Liver (tissue), 9 donors: ENCODE measurements around the gene ZNF366. TPM values are rescaled to one million over a fixed set of nuclear protein-coding genes. Genes with fewer than 3 reads are reported as not detected.

ENCODE experiments used
- DNase-seq: peaks from one replicate; pipeline ENCODE4 v3.0.0-alpha.2; 2017; ENCODE audit warnings: low spot score
- H3K27ac ChIP-seq, 2 donors: one replicate each; pipeline ENCODE4 v1.7.0; 2013; ENCODE audit warnings: inconsistent platforms in 2 of 2, low read length in 2 of 2, control low read depth in 1 of 2, low read depth in 1 of 2, mild to moderate bottlenecking in 1 of 2
- H3K27me3 ChIP-seq, 4 donors: one replicate each; pipeline versions ENCODE4 v1.6.1 to v1.7.0; 2013; ENCODE audit warnings: low read length in 3 of 4, inconsistent platforms in 1 of 4, mild to moderate bottlenecking in 1 of 4, moderate library complexity in 1 of 4; ENCODE audit not compliant: control insufficient read depth in 4 of 4, insufficient read depth in 4 of 4
- H3K36me3 ChIP-seq, 4 donors: one replicate each; pipeline versions ENCODE4 v1.6.1 to v1.7.0; 2013; ENCODE audit warnings: low read length in 3 of 4, mild to moderate bottlenecking in 3 of 4, low read depth in 1 of 4, moderate library complexity in 1 of 4; ENCODE audit not compliant: control insufficient read depth in 4 of 4, insufficient read depth in 3 of 4
- H3K4me1 ChIP-seq, 4 donors: one replicate each; pipeline versions ENCODE4 v1.6.1 to v1.7.0; 2013; ENCODE audit warnings: low read length in 3 of 4, mild to moderate bottlenecking in 3 of 4, moderate library complexity in 1 of 4; ENCODE audit not compliant: control insufficient read depth in 4 of 4, insufficient read depth in 4 of 4
- H3K4me3 ChIP-seq, 3 donors: one replicate each; pipeline versions ENCODE4 v1.6.1 to v1.7.0; 2013; ENCODE audit warnings: low read length in 3 of 3, control low read depth in 1 of 3, low read depth in 1 of 3, mild to moderate bottlenecking in 1 of 3
- H3K9ac ChIP-seq, 2 donors: one replicate each; pipeline ENCODE4 v1.7.0; 2013; ENCODE audit warnings: low read length in 2 of 2, mild to moderate bottlenecking in 2 of 2, moderate library complexity in 2 of 2, control low read depth in 1 of 2, low read depth in 1 of 2
- H3K9me3 ChIP-seq, 4 donors: one replicate each; pipeline versions ENCODE4 v1.6.1 to v1.7.0; 2013; ENCODE audit warnings: low read length in 3 of 4; ENCODE audit not compliant: control insufficient read depth in 4 of 4
- EGR1 ChIP-seq, 2 donors: IDR thresholded peaks; 2 replicates each; pipeline ENCODE4 v1.6.1; 2016 to 2018; ENCODE audit warnings: antibody characterized with exemption in 2 of 2, low read depth in 2 of 2
- FOXA1 ChIP-seq: IDR thresholded peaks from 2 replicates; pipeline ENCODE4 v1.6.1; 2016; ENCODE audit warnings: antibody characterized with exemption
- FOXA2 ChIP-seq: IDR thresholded peaks from 2 replicates; pipeline ENCODE4 v1.6.1; 2016; ENCODE audit warnings: antibody characterized with exemption
- GABPA ChIP-seq, 2 donors: IDR thresholded peaks in 1 of 2; conservative IDR thresholded peaks in 1 of 2; 2 replicates each; pipeline ENCODE4 v1.6.1; 2016; ENCODE audit warnings: antibody characterized with exemption in 2 of 2, mild to moderate bottlenecking in 1 of 2, moderate library complexity in 1 of 2
- HNF4A ChIP-seq, 2 donors: conservative IDR thresholded peaks; 2 replicates each; pipeline ENCODE4 v1.6.1; 2016; ENCODE audit warnings: antibody characterized with exemption in 2 of 2, mild to moderate bottlenecking in 2 of 2
- HNF4G ChIP-seq: IDR thresholded peaks from 2 replicates; pipeline ENCODE4 v1.6.1; 2016; ENCODE audit warnings: antibody characterized with exemption
- NR2F2 ChIP-seq: IDR thresholded peaks from 2 replicates; pipeline ENCODE4 v1.6.1; 2016; ENCODE audit warnings: antibody characterized with exemption
- RAD21 ChIP-seq, 2 donors: IDR thresholded peaks; 2 replicates each; pipeline ENCODE4 v1.6.1; 2016; ENCODE audit warnings: antibody characterized with exemption in 2 of 2, mild to moderate bottlenecking in 2 of 2
- RXRA ChIP-seq, 2 donors: IDR thresholded peaks; 2 replicates each; pipeline ENCODE4 v1.6.1; 2017 to 2018; ENCODE audit warnings: antibody characterized with exemption in 2 of 2, mild to moderate bottlenecking in 1 of 2
- SP1 ChIP-seq: IDR thresholded peaks from 2 replicates; pipeline ENCODE4 v1.6.1; 2018; ENCODE audit warnings: antibody characterized with exemption, mild to moderate bottlenecking
- TAF1 ChIP-seq: conservative IDR thresholded peaks from 2 replicates; pipeline ENCODE4 v1.6.1; 2016; ENCODE audit warnings: antibody characterized with exemption, mild to moderate bottlenecking
- YY1 ChIP-seq: IDR thresholded peaks from 2 replicates; pipeline ENCODE4 v1.6.1; 2016; ENCODE audit warnings: antibody characterized with exemption, mild to moderate bottlenecking
- WGBS: extraction: QIAGEN DNeasy Blood & Tissue Kit; methylation state at CpG from one replicate; pipeline ENCODE4 v1.1.7; 2013; 5-methylcytosine and 5-hydroxymethylcytosine counted together
- polyA plus RNA-seq, 2 donors: library from polyadenylated mRNA; stranded (reverse) in 1 of 2; unstranded in 1 of 2; fragments of 200-250 nt in 1 of 2; fragments of >200 nt in 1 of 2; fragmentation: Nextera tagmentation in 1 of 2; extraction: Ambion mirVana in 1 of 2; gene quantifications; one replicate each; pipeline versions ENCODE4 v1.2.1 to v1.2.3, GENCODE V29; 2013 to 2015
- total RNA-seq, 2 donors: library from RNA; depleted of rRNA; stranded (reverse); fragments of >200 nt; gene quantifications; one replicate each; pipeline ENCODE4 v1.2.3, GENCODE V29; 2014
- TF ChIP-seq, protein P1 (sequence below): IDR thresholded peaks from 2 replicates; pipeline ENCODE4 v1.6.1; 2016; ENCODE audit warnings: antibody characterized with exemption
- TF ChIP-seq, protein P2 (sequence below): IDR thresholded peaks from 2 replicates; pipeline ENCODE4 v1.6.1; 2016; ENCODE audit warnings: antibody characterized with exemption
- TF ChIP-seq, protein P3 (sequence below): IDR thresholded peaks from 2 replicates; pipeline ENCODE4 v1.6.1; 2016; ENCODE audit warnings: antibody characterized with exemption, mild to moderate bottlenecking
- TF ChIP-seq, protein P4 (sequence below): fragments of 150-350 bp; IDR thresholded peaks from 2 replicates; pipeline ENCODE4 v1.5.1; 2017; ENCODE audit warnings: improper control_type of control experiment, low read depth, low read length; ENCODE audit not compliant: missing input control
- donor health status: healthy.
- donor health status: healthy.
- donor health status: healthy.
- donor health status: healthy.
- donor health status: healthy.

The ZNF366 gene
- total and polyA plus RNA-seq, 4 donors = 0.71 to 1.0 (median 0.75) TPM

DNA sequence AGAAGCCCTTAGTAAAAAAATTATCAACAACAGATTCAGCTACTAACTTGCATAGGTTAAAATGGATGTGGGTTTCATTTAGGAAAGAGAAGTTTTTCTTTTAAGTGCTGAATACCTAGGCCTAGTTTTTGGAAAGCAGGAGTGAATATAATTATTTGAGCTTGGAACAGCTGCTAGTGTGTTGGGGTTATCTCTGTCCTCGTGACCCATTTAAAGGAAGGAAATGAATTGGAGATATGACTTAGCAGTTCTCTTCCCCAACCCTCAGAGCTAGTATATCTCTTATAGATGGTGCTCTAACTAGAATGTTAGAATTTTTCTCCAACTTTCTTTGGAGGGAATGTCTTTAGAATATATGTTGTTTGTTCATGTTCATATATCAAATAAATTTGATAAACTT is 38.6 kb downstream of the ZNF366 start:
- WGBS = 48% methylated on average over 1 of the region's 1 CpG

DNA sequence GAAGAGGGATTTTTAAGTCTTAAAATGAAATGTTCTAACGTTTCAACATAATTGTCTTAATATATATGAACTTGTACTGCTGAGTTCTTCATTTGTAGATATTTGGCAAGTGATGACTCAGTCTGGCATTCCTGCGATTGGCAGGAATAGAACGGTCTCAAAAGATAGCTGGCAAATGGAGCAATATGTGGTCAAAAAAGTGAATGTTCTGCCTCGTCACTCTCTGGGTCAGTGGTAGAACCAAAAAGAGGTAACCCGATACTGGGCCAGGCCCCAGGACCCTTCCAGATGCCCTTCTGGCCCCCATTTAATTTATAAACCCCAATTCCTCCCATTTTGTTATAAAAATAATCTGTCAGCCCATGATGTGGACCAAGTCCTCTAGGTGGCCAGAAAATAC is 39.2 kb downstream of the ZNF366 start:
- H3K27ac ChIP-seq = no peak overlapping the region
- no peaks in the 10 kb centered on the region for H3K9me3 ChIP-seq
- DNase-seq = no peak
- no peak overlapping the region for H3K4me3 ChIP-seq
- no peaks in the 10 kb centered on the region for H3K27me3 ChIP-seq
- no peaks in the 10 kb centered on the region for H3K4me1 ChIP-seq
- H3K36me3 ChIP-seq = no peaks in the 10 kb centered on the region
- TF ChIP-seq, protein P1, sequence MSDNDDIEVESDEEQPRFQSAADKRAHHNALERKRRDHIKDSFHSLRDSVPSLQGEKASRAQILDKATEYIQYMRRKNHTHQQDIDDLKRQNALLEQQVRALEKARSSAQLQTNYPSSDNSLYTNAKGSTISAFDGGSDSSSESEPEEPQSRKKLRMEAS = no peak
- TF ChIP-seq FOXA2 (no peak), EGR1 (IDR thresholded peaks at IDR 0.05; ENCODE audit: low read depth in 2 of 2) (no peak), HNF4G (no peak), FOXA1 (no peak), HNF4A (conservative IDR thresholded peaks at IDR 0.05) (no peak), YY1 (no peak), RAD21 (IDR thresholded peaks at IDR 0.05) (no peak), TAF1 (no peak), GABPA (IDR thresholded peaks at IDR 0.05 in 1 of 2, conservative IDR thresholded peaks at IDR 0.05 in 1 of 2) (no peak)
- TF ChIP-seq, protein P2, sequence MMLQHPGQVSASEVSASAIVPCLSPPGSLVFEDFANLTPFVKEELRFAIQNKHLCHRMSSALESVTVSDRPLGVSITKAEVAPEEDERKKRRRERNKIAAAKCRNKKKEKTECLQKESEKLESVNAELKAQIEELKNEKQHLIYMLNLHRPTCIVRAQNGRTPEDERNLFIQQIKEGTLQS = no peak
- TF ChIP-seq, protein P3, sequence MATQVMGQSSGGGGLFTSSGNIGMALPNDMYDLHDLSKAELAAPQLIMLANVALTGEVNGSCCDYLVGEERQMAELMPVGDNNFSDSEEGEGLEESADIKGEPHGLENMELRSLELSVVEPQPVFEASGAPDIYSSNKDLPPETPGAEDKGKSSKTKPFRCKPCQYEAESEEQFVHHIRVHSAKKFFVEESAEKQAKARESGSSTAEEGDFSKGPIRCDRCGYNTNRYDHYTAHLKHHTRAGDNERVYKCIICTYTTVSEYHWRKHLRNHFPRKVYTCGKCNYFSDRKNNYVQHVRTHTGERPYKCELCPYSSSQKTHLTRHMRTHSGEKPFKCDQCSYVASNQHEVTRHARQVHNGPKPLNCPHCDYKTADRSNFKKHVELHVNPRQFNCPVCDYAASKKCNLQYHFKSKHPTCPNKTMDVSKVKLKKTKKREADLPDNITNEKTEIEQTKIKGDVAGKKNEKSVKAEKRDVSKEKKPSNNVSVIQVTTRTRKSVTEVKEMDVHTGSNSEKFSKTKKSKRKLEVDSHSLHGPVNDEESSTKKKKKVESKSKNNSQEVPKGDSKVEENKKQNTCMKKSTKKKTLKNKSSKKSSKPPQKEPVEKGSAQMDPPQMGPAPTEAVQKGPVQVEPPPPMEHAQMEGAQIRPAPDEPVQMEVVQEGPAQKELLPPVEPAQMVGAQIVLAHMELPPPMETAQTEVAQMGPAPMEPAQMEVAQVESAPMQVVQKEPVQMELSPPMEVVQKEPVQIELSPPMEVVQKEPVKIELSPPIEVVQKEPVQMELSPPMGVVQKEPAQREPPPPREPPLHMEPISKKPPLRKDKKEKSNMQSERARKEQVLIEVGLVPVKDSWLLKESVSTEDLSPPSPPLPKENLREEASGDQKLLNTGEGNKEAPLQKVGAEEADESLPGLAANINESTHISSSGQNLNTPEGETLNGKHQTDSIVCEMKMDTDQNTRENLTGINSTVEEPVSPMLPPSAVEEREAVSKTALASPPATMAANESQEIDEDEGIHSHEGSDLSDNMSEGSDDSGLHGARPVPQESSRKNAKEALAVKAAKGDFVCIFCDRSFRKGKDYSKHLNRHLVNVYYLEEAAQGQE = no peak
- no peak overlapping the region for H3K9ac ChIP-seq
- 75% methylated on average over 5 of the region's 5 CpGs for WGBS

More for the DNA sequence above, 38.6 kb downstream of the ZNF366 start:
- H3K9ac ChIP-seq = no peak overlapping the region
- H3K27ac ChIP-seq = no peak overlapping the region
- no peak overlapping the region for H3K4me3 ChIP-seq
- H3K36me3 ChIP-seq = no peaks in the 10 kb centered on the region
- no peaks in the 10 kb centered on the region for H3K27me3 ChIP-seq
- TF ChIP-seq SP1 = no peak
- no peak for TF ChIP-seq RXRA (IDR thresholded peaks at IDR 0.05)
- TF ChIP-seq, protein P2 = no peak
- no peak for TF ChIP-seq EGR1 (IDR thresholded peaks at IDR 0.05; ENCODE audit: low read depth in 2 of 2)
- TF ChIP-seq NR2F2 = no peak
- TF ChIP-seq TAF1 = no peak
- TF ChIP-seq GABPA (IDR thresholded peaks at IDR 0.05 in 1 of 2, conservative IDR thresholded peaks at IDR 0.05 in 1 of 2) = no peak
- TF ChIP-seq RAD21 (IDR thresholded peaks at IDR 0.05) = no peak
- no peak for TF ChIP-seq FOXA2
- TF ChIP-seq, protein P4, sequence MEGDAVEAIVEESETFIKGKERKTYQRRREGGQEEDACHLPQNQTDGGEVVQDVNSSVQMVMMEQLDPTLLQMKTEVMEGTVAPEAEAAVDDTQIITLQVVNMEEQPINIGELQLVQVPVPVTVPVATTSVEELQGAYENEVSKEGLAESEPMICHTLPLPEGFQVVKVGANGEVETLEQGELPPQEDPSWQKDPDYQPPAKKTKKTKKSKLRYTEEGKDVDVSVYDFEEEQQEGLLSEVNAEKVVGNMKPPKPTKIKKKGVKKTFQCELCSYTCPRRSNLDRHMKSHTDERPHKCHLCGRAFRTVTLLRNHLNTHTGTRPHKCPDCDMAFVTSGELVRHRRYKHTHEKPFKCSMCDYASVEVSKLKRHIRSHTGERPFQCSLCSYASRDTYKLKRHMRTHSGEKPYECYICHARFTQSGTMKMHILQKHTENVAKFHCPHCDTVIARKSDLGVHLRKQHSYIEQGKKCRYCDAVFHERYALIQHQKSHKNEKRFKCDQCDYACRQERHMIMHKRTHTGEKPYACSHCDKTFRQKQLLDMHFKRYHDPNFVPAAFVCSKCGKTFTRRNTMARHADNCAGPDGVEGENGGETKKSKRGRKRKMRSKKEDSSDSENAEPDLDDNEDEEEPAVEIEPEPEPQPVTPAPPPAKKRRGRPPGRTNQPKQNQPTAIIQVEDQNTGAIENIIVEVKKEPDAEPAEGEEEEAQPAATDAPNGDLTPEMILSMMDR = no peak
- TF ChIP-seq, protein P3 = no peak
- TF ChIP-seq HNF4G = no peak
- no peak for TF ChIP-seq HNF4A (conservative IDR thresholded peaks at IDR 0.05)
- TF ChIP-seq, protein P1 = no peak
- no peak for TF ChIP-seq FOXA1
- no peak for TF ChIP-seq YY1
- DNase-seq = no peak
- H3K4me1 ChIP-seq = no peaks in the 10 kb centered on the region
- H3K9me3 ChIP-seq = no peaks in the 10 kb centered on the region
